Measurements from ENCODE around the gene SORCS3. TPM values are rescaled to one million over a fixed set of nuclear protein-coding genes. Genes with fewer than 3 reads are reported as not detected.

The SORCS3 gene
- total RNA-seq, 1 experiment from 2014 or later, result not detected

DNA sequence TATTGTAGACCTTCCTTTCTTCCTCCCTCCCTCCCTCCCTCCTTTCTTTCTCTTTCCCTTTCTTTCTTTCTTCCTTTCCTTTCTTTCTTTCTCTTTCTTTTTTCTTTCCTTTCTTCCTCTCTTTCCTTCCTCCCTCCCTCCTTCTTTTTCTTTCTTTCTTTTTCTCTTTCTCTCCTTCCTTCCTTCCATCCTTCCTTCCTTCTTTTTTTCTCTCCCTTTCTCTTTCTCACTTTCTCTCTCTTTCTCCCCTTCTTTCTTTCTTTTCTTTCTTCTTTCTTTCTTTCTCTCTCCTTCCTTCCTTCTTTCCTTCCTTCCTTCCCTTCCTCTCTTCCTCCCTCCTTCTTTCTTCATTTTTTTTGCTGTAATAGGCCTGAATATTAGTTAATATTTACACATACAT, 638.0 kb downstream of the SORCS3 start:
- ATAC-seq, result no peak
- Histone ChIP-seq H3K27me3 (ENCODE audit: control insufficient read depth, insufficient read depth, low read length) (no peaks in the 10 kb centered on the region), H3K9me3 (ENCODE audit: control insufficient read depth, insufficient read depth, low read depth, low read length) (no peaks in the 10 kb centered on the region), H3K36me3 (ENCODE audit: control insufficient read depth, insufficient read depth, low read length) (no peaks in the 10 kb centered on the region), H3K4me1 (ENCODE audit: control insufficient read depth, insufficient read depth, low read length) (no peaks in the 10 kb centered on the region), H3K4me3 (ENCODE audit: low read depth in 2 of 2, low read length in 2 of 2) (no peak overlapping the region), H3K27ac (ENCODE audit: low read length) (no peak overlapping the region)
- DNase-seq (ENCODE audit: low read depth, low spot score), result no peak
- ChIA-PET POLR2A (no interaction called here), CTCF (no interaction called here)
- intact Hi-C loops (cut with micrococcal nuclease; ENCODE audit: unreplicated experiment) (no loop called here), in situ Hi-C loops (cut with HindIII; ENCODE audit: low pct_unique_long_range_greater_than_20kb, low sequenced_read_pairs) (no loop called here)
- no TSS peak for BruUV-seq (replicated peaks)
- TF ChIP-seq SIN3A (IDR thresholded peaks at IDR 0.05; ENCODE audit: borderline replicate concordance, insufficient read depth, low read depth, low read length), result no peak
- no peak for TF ChIP-seq CTCF (IDR thresholded peaks at IDR 0.05)
- no peak for TF ChIP-seq REST (IDR thresholded peaks at IDR 0.05; ENCODE audit: insufficient read depth in 1 of 2, low read depth in 2 of 2, low read length in 1 of 2)
- TF ChIP-seq TCF7L2 (IDR thresholded peaks at IDR 0.05; ENCODE audit: low read depth, low read length), result no peak
- TF ChIP-seq POLR2AphosphoS5 (IDR thresholded peaks at IDR 0.05; ENCODE audit: low read depth, low read length), result no peak

DNA sequence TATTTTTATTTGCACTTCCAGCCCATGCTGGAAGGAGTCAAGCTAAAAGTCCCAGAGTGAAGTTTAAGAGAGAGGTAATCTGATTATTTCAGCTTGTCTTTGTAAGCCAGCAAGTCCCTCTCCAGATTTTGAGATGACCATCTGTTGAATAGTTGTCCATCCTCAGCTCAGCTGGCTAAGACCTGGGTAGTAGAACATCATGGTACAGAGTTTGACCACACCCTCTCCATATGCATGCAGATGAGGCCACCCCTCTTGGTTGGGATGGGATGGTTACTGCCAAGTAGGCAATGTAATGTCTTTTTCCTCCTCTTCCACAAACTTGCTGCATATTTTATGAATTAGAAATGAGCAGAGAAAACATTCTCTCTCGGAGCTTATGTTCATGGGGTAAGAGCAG, 639.8 kb downstream of the SORCS3 start:
- ATAC-seq (no peak), DNase-seq (ENCODE audit: low read depth, low spot score) (no peak)
- Histone ChIP-seq H3K36me3 (ENCODE audit: control insufficient read depth, insufficient read depth, low read length) (no peaks in the 10 kb centered on the region), H3K9me3 (ENCODE audit: control insufficient read depth, insufficient read depth, low read depth, low read length) (no peaks in the 10 kb centered on the region), H3K27me3 (ENCODE audit: control insufficient read depth, insufficient read depth, low read length) (no peaks in the 10 kb centered on the region), H3K4me3 (ENCODE audit: low read depth in 2 of 2, low read length in 2 of 2) (no peak overlapping the region), H3K27ac (ENCODE audit: low read length) (no peak overlapping the region), H3K4me1 (ENCODE audit: control insufficient read depth, insufficient read depth, low read length) (no peaks in the 10 kb centered on the region)
- no TSS peak for BruUV-seq (replicated peaks)
- CTCF ChIA-PET, result no interaction called here
- POLR2A ChIA-PET, result no interaction called here
- in situ Hi-C loops (cut with HindIII; ENCODE audit: low pct_unique_long_range_greater_than_20kb, low sequenced_read_pairs), result no loop called here
- TF ChIP-seq SIN3A (IDR thresholded peaks at IDR 0.05; ENCODE audit: borderline replicate concordance, insufficient read depth, low read depth, low read length), result no peak
- no peak for TF ChIP-seq POLR2AphosphoS5 (IDR thresholded peaks at IDR 0.05; ENCODE audit: low read depth, low read length)
- TF ChIP-seq CTCF (IDR thresholded peaks at IDR 0.05), result no peak
- TF ChIP-seq TCF7L2 (IDR thresholded peaks at IDR 0.05; ENCODE audit: low read depth, low read length), result no peak
- TF ChIP-seq REST (IDR thresholded peaks at IDR 0.05; ENCODE audit: insufficient read depth in 1 of 2, low read depth in 2 of 2, low read length in 1 of 2), result no peak
- intact Hi-C loops (cut with micrococcal nuclease; ENCODE audit: unreplicated experiment), result no loop called here
